ENCODE data around the gene TPT1. TPM values are rescaled to one million over a fixed set of nuclear protein-coding genes. Genes with fewer than 3 reads are reported as not detected.

The TPT1 gene
- total and polyA plus RNA-seq, 2 of the 13 experiments (the other 11 are each of a cell fraction or from before 2014, with no cell fraction given): 2,953 to 3,594 TPM

DNA sequence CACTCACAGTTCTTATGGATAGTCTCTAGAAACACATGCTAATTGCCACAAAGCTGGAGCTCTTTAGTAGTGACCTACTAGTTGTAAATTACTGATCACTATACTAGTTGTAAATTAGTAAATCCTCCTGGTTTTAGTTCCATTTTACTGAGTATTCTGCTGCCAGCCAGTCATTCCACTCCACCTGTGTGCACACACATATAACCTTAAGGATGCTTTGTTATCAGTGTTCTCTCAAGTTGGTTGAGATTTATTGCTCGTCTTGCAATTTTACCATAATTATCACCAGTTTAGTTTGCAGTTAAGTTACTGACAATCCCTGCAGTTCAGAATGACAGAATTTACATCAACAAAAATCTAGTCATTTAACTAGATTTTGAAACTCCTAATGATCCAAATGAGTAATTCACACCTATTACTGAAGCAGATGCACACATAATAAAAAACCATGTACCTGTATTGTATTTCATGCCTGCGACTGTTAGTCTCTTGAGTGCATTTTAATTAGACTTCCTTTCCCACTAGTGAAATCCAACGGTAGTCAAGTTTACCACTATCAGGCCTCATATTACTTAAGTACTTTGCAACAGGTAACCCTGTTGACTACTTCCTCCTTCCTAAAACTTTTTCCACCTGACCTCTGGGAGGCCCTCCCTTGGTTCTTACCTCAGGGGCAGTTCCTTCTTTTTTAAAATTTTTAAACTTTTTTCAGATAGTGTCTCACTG is 7.6 kb downstream of the TPT1 start (continued):
- TF ChIP-seq POLR2G (IDR thresholded peaks at IDR 0.05; ENCODE audit: low read depth, low read length) (0 out of 2 replicates have a peak, but pooled peaks have one; percentile 42), ZNF12 (CRISPR knock-in tag; IDR thresholded peaks at IDR 0.05) (no peak), EHMT2 (IDR thresholded peaks at IDR 0.05; ENCODE audit: borderline replicate concordance, low read depth, low read length) (no peak), RBFOX2 (IDR thresholded peaks at IDR 0.05; ENCODE audit: low read depth, low read length) (peak; percentile 48; the same call in 1 of the 2 replicates), SRSF4 (IDR thresholded peaks at IDR 0.05; ENCODE audit: low read depth, low read length, poor library complexity, severe bottlenecking) (peak; percentile 57), MAFK (conservative IDR thresholded peaks at IDR 0.05 in 1 of 2, IDR thresholded peaks at IDR 0.05 in 1 of 2; ENCODE audit: low read length in 2 of 2) (peak; percentile 57 to 58), MAFF (IDR thresholded peaks at IDR 0.05; ENCODE audit: low read depth, low read length) (peak; percentile 44; the same call in 1 of the 2 replicates)
- TF ChIP-seq, protein P1, sequence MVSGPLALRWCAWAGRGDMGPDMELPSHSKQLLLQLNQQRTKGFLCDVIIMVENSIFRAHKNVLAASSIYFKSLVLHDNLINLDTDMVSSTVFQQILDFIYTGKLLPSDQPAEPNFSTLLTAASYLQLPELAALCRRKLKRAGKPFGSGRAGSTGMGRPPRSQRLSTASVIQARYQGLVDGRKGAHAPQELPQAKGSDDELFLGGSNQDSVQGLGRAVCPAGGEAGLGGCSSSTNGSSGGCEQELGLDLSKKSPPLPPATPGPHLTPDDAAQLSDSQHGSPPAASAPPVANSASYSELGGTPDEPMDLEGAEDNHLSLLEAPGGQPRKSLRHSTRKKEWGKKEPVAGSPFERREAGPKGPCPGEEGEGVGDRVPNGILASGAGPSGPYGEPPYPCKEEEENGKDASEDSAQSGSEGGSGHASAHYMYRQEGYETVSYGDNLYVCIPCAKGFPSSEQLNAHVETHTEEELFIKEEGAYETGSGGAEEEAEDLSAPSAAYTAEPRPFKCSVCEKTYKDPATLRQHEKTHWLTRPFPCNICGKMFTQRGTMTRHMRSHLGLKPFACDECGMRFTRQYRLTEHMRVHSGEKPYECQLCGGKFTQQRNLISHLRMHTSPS (CRISPR knock-in tag; IDR thresholded peaks at IDR 0.05; ENCODE audit: low read depth): no peak

DNA sequence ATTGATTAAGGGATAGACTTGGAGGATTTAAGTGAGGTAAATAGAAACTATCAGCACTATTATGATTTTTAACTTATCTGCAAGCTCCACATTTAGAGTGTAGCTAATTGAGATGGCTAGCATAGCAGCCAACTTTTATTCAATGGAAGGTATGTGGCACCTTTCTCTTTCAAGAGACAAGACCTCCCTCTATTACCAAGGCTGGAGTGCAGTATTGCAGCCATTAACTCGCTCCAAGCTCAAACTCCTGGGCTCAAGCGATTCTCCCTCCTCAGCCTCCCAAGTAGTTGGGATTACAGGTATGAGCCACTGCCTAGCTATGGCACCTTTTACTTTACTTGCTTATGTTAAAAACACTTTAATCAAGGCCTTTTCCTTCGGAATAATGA is 8.2 kb downstream of the TPT1 start:
- no peak for DNase-seq (ENCODE audit: low spot score)
- H3K4me2 ChIP-seq (ENCODE audit: low read depth, low read length): no peak overlapping the region
- no peak overlapping the region for H3K27ac ChIP-seq (ENCODE audit: extremely low read length, insufficient read depth, low read length)
- peaks cover 93% of the 10 kb centered on the region for H3K4me1 ChIP-seq (ENCODE audit: insufficient read depth, low read length)
- H2AFZ ChIP-seq (ENCODE audit: low read length): no peak overlapping the region
- intact Hi-C loops (cut with micrococcal nuclease; ENCODE audit: unreplicated experiment) (no loop called here), in situ Hi-C loops (cut with HindIII; ENCODE audit: extremely low pct_ligation_motif_present, low pct_unique_long_range_greater_than_20kb) (no loop called here)
- H3K4me3 ChIP-seq (replicated peaks in 1 of 3; ENCODE audit: insufficient read depth in 1 of 3, low read depth in 2 of 3, low read length in 3 of 3): no peak overlapping the region
- ChIA-PET POLR2A (interaction anchor here (1.2 to 7.2 kb wide), 2 partner anchors 8 to 12 kb away, joined by 3 to 73 read pairs; partner anchors contain the start of gene TPT1), CTCF (ENCODE audit: low intra/inter-chr PET ratio, low total read pairs) (no interaction called here)
- peak; percentile 1; the same call in 1 of the 3 replicates for ATAC-seq
- peaks cover 35% of the 10 kb centered on the region for H4K20me1 ChIP-seq (ENCODE audit: insufficient read depth, low read length)
- H3K9ac ChIP-seq (ENCODE audit: insufficient read depth, low read depth, low read length): no peak overlapping the region
- no peaks in the 10 kb centered on the region for H3K27me3 ChIP-seq (ENCODE audit: control insufficient read depth in 1 of 2, insufficient read depth in 2 of 2, low read length in 2 of 2)
- no peaks in the 10 kb centered on the region for H3K9me3 ChIP-seq (ENCODE audit: low read length)
- no peak for FAIRE-seq
- 98% methylated on average over 3 of the region's 3 CpGs for WGBS (ENCODE audit: low lambda C conversion rate)
- peaks cover 3% of the 10 kb centered on the region for H3K79me2 ChIP-seq (ENCODE audit: insufficient read depth, low read length)
- BruUV-seq (replicated peaks): no TSS peak
- H3K36me3 ChIP-seq (replicated peaks in 1 of 2; ENCODE audit: control insufficient read depth in 1 of 2, insufficient read depth in 2 of 2, low read length in 2 of 2): peaks cover 7 to 22% of the 10 kb centered on the region in 2 experiments
- TF ChIP-seq RBM22 (optimal IDR thresholded peaks at IDR 0.05; ENCODE audit: low read length) (peak; percentile 39), MED8 (CRISPR knock-in tag; IDR thresholded peaks at IDR 0.05; ENCODE audit: insufficient replicate concordance) (no peak), RFXAP (CRISPR knock-in tag; IDR thresholded peaks at IDR 0.05; ENCODE audit: borderline replicate concordance) (no peak), POLR2A (IDR thresholded peaks at IDR 0.05; ENCODE audit: insufficient read depth in 1 of 2, low read depth in 2 of 2, low read length in 2 of 2) (peak in 1 of 2 experiments; percentile 31; a peak in 1 of 4 replicates), MEIS1 (CRISPR knock-in tag; IDR thresholded peaks at IDR 0.05; ENCODE audit: borderline replicate concordance) (no peak), ERF (CRISPR knock-in tag; IDR thresholded peaks at IDR 0.05) (no peak), ZFP36L2 (CRISPR knock-in tag; IDR thresholded peaks at IDR 0.05) (no peak), POLR2AphosphoS5 (IDR thresholded peaks at IDR 0.05; ENCODE audit: low read depth, low read length) (peak; percentile 22; the same call in 1 of the 2 replicates), ZKSCAN5 (CRISPR knock-in tag; IDR thresholded peaks at IDR 0.05) (no peak), TBX3 (IDR thresholded peaks at IDR 0.05; ENCODE audit: borderline replicate concordance) (no peak)
- TF ChIP-seq, protein P2, sequence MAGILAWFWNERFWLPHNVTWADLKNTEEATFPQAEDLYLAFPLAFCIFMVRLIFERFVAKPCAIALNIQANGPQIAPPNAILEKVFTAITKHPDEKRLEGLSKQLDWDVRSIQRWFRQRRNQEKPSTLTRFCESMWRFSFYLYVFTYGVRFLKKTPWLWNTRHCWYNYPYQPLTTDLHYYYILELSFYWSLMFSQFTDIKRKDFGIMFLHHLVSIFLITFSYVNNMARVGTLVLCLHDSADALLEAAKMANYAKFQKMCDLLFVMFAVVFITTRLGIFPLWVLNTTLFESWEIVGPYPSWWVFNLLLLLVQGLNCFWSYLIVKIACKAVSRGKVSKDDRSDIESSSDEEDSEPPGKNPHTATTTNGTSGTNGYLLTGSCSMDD (CRISPR knock-in tag; IDR thresholded peaks at IDR 0.05): no peak
- TF ChIP-seq, protein P3, sequence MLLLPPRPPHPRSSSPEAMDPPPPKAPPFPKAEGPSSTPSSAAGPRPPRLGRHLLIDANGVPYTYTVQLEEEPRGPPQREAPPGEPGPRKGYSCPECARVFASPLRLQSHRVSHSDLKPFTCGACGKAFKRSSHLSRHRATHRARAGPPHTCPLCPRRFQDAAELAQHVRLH (CRISPR knock-in tag; IDR thresholded peaks at IDR 0.05; ENCODE audit: borderline replicate concordance, low read depth): no peak

All from HepG2 (cell line).